IMR-90 (cell line): ENCODE measurements around the gene TRMO.

Source experiments
- BHLHE40 ChIP-seq: fragments of 150-350 bp; IDR thresholded peaks from 2 replicates; pipeline ENCODE4 v1.6.1; 2016; ENCODE audit warnings: mild to moderate bottlenecking, low read depth, low read length
- CTCF ChIP-seq: conservative IDR thresholded peaks from 2 replicates; pipeline ENCODE4 v1.5.1; 2012; ENCODE audit warnings: mild to moderate bottlenecking, low read depth, low read length, improper control_type of control experiment
- FOS ChIP-seq: fragments of 150-350 bp; IDR thresholded peaks from 2 replicates; pipeline ENCODE4 v1.6.1; 2016; ENCODE audit warnings: low read depth, low read length
- MAFK ChIP-seq: IDR thresholded peaks from 2 replicates; pipeline ENCODE4 v1.6.1; 2012; ENCODE audit warnings: low read depth, low read length, improper control_type of control experiment
- POLR2A ChIP-seq: IDR thresholded peaks from 2 replicates; pipeline ENCODE4 v1.6.1; 2012; ENCODE audit warnings: mild to moderate bottlenecking, low read depth, low read length
- RCOR1 ChIP-seq: IDR thresholded peaks from 2 replicates; pipeline ENCODE4 v1.6.1; 2012; ENCODE audit warnings: mild to moderate bottlenecking, low read length, improper control_type of control experiment; ENCODE audit not compliant: insufficient replicate concordance
- TF ChIP-seq, protein P1 (sequence below): fragments of 150-350 bp; IDR thresholded peaks from 2 replicates; pipeline ENCODE4 v1.6.1; 2017; ENCODE audit warnings: mild to moderate bottlenecking, antibody characterized with exemption, low read length, low read depth

GRCh38 chr9:97958812-97959511 lies 36.7 kb upstream of the TRMO start:
- TF ChIP-seq CTCF (no peak), POLR2A (no peak), BHLHE40 (peak; percentile 86), MAFK (peak; percentile 82), FOS (peak; percentile 74), RCOR1 (no peak)
- TF ChIP-seq, protein P1, sequence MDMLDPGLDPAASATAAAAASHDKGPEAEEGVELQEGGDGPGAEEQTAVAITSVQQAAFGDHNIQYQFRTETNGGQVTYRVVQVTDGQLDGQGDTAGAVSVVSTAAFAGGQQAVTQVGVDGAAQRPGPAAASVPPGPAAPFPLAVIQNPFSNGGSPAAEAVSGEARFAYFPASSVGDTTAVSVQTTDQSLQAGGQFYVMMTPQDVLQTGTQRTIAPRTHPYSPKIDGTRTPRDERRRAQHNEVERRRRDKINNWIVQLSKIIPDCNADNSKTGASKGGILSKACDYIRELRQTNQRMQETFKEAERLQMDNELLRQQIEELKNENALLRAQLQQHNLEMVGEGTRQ, result no peak
